NK-92 treated with Interleukin-12 subunit alpha and Interleukin-12 subunit beta, amount 100 ng/mL, for 24 hours (cell line): ENCODE measurements around the gene PRKCE.

Source experiments
- DNase-seq: peaks from one replicate; lab custom pipeline; 2025; lab: John Stamatoyannopoulos, UW

The PRKCE gene

DNA sequence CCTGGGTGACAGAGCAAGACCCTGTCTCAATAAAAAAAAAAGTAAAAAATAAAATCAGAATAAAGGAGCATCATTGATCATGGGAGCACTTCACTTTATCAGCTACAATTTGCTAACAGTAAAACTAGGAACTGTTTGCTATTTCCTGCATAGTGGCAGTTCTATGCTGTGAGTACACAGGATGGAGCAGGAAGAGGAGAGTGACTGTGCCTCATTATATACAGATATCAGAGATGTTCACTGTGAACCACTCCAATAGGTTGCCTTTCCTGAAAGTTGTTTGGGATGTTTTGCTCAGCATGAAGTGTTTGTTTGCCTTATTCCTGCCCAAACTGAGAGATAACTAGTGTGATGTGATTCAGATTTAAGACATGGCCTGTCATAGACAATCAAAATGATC, 494.4 kb downstream of the PRKCE start:
- DNase-seq: no peak

DNA sequence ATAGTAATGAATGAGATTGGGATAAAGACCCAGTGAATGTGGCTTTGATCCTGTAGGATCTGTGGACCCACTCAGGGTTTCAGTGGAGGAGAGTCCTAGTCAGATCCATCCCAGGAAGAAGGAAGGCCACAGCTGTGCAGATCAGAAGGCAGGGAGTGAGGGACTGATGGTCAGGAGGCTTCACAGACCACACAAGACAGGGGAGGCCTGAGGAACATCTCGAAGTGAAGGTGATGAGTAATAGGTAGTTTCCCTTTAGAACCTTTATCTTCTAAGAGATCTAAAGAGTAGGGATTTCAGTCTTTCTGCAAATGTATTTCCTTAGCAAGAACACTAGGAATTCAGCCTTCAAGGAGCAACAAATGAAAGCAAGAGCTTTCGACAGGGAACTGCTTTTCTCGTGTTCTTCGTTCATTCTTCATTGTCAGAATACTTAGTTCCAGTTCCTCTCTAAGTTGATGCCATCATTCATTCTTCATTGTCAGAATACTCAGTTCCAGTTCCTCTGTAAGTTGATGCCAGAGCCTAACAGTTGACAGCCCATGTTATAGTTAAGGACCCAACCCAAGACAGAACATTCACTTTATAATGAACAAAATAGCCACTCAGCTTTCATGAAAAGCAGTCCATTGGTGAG, 495.5 kb downstream of the PRKCE start:
- no peak for DNase-seq

DNA sequence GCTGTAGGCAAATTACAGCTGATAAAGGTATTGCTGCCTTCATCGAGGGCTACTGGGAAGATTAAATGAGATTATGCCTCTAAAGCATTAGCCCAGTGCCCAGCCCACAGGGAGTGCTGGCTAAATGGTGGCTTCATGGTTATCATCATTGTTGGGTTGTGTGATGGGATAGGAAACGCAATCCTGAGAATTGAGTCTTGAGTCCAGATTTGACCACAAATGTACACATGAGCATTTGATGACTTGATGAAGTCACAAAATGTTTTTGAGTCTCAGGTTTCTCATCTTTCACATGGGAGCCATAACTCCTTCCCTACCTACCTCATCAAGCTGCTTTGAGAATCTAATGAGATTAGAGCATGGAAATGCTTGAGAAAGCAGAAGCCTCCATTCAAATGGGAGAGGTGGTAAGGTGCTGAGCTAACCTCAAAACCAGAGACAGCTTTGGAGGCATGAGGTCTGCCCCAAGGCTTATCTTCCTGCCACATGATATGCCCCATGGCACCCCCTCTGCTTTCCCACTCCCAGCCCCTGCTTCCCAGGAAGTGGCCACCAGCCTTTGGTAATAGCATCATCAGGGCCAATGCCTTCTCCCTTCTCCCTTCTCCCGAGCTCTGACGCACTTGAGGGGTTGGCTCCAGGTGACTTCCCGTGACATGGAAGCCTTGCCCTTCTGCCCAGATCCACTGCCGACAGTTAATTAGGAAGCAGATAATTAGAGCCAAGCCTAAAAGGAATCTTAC, 496.3 kb downstream of the PRKCE start:
- DNase-seq: no peak

DNA sequence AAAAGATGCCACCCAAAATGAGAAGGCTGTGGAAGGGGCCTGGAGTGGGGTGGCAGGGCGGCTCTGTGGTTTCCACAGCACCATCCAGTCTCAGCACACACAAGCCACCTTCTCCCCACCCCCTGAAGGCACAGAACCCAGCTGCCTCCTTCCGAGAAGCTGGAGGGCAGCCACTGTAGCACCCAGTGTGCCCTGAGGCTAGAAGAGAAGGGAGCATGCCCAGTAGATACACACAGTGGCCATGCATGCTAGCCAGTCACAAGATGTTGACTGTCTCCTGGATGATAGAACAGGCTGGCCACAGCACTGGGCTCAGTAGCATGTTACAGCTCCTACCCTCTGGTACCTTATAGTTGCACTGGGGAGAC, 496.9 kb downstream of the PRKCE start:
- no peak for DNase-seq

DNA sequence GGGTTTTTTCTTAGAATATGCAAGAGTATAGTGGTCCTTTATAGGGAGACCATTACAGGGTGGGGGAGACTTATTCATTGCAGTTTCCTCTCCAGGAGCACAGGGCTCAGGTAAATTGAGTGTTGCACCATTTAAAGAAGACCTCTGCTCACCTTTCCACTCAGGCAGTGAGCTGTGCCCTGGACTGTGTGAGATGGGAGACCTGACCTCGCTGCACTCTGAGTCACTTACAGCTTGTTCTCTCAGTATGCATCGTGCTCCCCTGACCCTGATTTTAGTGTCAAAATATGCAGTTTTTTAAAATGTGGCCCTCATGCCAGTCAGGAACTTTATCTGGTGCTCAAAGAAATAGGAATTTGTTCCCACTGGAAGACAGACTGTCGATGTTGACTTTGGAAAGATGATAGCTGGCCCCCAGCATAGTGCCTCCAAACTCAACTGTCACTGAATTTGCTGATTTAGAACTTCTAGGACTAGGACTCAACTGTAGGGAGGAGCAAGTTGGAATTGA, 499.0 kb downstream of the PRKCE start:
- no peak for DNase-seq

DNA sequence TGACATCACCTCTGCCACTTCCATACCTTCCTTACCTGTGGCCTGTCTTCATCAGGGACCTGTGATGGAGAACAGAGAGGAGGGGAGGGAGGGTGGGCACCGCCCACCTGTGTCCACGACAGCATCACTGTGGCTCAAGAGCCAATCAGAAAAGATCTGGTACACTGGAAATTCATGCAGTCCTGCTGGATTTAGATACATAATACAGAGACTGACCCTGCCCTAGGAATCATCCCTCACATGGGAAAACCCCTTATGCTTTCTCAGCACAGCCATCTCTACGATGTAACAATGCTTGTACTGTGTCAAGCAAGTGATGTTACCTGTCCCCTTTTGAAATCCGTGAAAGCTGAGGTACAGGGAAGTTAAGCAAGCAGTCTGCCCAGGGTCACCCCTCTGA, 500.1 kb downstream of the PRKCE start:
- no peak for DNase-seq

DNA sequence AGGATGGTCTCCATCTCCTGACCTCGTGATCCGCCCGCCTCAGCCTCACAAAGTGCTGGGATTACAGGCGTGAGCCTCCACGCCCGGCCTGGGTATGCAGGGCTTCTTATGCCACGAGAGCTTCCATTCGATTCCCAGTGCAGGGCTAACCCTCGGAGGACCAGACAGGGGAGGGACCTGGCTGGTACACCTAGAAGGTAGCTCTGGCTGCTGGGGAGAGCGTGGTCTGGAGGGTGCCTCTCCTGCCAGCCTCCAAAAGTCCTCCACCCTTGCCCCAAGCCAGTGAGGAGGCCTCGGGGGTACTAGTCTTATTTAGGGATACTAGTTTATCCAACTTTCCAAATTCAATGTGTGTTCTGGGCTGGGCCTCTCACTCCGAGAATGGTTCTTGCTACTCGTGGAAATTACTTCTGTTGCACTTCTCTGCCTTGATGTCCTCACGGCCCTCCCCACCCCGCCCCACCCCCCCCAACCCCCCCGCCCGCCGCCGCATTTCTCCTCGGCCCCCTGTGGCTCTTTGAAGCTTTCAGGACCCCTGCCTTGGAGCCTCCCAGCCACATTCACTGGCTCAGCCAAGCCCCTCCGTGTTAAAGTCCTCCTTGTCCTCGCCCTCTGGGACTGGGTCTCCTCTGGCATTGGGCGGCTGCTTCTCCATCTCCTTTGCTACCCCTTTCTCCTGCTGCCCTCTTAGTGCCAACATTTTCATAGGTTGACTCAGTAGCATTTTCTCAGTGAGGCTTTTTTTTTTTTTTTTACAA, 502.7 kb downstream of the PRKCE start:
- DNase-seq: no peak

DNA sequence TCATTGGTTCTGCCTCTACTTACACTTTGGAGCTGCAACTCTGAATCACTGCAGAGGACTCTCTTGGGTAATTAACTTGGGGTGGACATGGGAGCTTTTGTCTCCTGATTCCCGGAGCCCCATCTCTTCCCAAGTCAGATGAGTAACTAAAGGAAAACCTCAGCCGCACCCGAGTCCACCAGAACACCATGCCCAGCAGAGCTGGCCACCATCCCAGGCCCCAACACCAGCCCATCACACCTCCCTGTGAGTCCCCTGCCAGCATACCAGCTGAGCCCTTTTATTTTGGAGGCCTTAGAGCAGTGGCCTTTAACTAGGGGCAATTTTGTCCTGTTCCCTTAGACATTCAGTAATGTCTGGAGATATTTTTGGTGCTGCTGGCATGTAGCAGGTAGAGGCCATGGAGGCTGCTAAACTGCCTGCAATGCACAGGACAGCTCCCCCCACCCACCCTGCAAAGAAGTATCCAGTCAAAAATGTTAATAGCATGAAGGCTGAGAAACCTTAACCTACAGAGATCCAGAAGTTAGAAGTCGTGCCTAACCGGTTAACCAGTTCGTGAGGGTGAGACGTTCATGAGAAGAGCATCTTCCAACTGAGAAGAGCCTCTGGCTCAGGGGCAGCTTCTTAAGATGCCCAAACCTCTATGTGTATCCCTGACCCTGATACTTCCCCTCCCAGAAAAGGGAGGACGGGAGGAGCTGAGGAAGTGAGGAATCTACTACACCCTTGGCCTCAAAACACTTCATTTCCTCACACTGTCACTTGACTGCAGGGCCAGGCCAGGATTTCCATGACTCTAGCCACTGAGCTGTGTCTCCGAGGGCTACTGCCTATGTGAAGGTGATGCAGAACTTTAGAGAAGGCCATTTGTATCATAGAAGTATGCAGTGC, 505.8 kb downstream of the PRKCE start:
- DNase-seq: no peak

DNA sequence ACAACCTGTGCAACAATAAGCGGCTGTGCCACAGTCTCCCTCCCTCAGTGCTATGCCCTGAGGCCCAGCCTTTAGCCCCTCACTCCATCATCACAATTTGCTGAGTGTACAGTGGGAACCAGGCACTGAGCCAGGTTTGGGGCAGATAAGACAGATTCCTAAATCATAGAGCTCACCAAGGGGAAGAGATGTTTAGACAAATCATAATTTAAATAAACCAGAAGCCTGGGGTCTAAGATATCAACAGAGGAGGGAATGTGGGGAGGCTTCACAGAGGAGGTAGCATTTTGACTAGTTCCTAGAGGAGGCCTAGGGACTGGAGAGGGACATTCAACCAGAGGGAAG, 506.5 kb downstream of the PRKCE start:
- no peak for DNase-seq

DNA sequence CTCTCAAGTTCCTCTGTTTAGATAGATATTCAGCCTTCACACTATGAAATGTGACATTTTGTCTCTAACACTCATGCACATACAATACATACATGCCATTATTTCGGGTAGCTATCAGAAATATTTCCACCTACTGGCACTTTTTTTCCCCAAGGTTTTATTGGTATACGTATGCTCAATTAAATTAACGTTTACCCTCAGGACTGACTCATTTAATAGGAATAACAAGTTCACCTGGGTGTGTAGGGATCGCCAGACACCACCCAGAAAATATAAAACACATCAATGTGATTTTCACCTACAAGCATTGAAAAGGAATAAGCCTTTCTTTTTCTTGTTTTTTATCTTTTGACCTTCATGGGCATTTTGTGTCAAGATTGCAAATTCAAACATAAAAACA, 507.2 kb downstream of the PRKCE start:
- no peak for DNase-seq

DNA sequence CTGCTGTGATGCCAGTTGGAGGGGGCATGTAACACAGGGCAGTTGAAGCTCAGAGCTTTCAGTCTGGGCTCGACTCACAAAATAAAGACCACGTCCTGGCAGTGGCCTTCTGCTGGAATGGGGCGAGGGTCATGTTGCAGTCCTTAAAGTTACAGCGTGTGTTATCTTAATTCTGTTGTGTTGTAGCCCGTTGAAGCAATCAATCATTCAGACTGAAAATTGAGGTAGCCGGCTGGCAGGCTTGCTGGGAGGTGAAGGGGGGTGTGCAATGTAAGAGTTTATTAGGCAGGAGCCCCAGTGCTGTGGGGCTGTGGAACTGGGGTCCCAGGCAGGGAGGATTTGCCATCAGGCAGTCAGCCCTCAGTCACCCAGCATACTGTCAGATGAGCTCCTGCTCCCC, 508.9 kb downstream of the PRKCE start:
- DNase-seq: no peak

DNA sequence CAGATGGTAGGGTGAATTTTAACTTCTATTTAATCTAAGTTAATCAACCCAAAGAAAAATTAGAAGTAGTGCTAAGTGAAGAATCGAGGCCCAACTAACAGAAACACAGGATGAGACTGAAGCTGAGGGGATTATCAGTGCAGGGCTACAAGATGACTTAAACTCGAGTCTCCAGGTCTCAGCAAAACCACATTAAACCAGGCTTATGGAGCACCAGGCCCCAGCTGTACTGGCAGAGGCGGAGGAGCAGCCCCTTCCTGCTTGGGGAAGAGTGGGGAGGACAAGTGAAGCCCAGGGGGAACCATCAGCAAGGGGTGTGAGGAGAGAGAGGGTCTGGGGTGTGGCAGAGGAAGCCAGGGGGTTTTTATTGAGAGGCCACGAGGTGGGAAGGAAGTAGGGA, 509.8 kb downstream of the PRKCE start:
- DNase-seq: no peak

DNA sequence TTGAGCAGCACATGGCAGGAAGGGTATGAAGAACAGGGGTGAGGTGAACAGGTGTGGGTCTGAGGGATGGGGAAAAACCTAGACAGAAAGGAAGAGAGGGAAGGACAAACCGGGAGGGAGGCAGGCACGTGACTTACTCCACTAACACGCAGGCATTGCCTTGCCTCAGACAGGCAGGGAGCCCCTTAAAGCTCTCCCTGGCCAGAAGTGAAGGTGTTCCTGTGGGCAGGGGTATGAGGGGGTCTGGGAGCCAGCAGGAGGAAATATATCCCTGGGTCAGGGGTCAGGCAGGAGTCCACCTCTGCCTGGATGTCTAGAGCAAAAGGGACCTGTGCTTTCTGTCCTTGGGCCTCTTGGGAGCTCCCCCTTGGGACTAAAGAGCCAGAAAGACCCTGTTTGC, 510.4 kb downstream of the PRKCE start:
- DNase-seq: no peak

DNA sequence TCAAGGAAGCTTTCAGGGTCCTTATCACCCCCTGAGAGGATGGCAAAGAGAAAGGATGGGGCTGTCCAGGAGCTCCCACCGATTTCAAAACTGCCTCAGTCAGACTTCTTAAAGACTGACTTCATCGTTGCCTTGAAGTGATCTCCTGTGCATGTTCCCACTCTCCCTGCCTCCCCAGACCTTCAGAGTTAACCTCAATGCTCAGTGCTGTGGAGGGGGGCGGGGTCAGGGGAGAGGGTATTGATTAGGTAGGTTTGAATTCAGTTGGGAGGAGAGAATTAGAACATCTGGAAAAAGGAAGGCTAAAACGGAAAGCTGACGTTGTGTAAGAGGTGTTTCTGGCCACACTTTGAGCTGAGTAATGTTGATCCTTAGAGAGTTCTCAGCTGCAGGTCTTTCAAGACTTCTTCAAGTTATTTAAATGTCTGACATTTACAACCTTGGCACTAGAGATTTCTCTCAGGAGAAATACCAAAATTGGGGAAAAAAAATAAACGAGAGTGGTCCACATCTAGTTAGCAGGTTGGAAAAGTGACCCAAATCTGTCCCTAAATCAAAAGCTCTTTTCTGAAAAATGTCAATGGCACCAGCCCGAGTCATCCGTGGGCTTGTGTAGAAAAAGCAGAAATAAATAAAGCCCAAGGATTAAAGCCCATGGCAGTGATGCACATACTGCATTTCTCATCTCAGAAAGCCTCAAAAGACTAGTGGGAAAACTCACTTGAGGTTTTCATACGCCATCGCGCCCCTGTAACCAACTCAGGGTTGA, 511.0 kb downstream of the PRKCE start:
- no peak for DNase-seq

DNA sequence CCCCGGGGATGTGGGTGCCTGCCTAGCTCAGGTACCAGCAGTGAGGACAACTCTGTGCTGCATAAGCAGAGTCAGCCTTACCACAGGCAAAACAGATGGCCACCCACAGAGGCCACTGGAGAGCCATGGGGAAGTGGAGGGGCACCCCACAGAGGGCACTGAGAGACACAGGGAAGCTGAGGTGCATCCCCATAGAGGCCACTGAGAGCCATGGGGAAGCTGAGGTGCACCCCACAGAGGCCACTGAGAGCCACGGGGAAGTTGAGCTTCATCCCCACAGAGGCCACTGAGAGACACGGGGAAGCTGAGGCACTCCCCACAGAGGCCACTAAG, 511.6 kb downstream of the PRKCE start:
- DNase-seq: no peak

DNA sequence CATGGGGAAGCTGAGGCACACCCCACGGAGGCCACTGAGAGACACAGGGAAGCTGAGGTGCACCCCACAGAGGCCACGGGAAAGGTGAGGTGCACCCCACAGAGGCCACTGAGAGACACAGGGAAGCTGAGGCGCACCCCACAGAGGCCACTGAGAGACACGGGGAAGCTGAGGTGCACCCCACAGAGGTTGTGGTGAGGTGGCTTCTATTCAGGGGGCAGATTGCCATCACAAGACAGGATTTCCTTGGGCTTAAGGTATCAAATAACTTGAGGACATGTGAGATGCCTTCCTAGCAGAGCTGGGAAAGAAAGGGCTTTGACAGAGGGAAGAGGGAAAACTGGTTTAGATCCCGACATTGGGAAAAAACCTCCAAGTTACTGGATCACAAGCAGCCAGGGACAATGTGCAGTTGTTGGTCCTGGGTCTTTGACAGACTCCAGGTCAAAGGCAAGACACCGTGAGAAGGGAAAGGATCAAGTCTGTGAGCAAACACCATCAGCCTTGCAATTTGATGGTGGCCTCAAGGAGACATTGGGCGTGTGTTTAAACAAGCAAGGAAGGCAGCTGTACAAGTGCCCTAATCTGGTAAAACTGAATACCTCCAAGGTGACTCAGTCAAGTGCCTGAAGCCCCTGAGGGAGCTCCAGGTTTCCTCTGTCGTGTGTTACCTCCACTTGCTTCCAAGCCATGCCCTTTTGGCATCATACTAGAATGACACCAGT, 512.5 kb downstream of the PRKCE start:
- DNase-seq: no peak

DNA sequence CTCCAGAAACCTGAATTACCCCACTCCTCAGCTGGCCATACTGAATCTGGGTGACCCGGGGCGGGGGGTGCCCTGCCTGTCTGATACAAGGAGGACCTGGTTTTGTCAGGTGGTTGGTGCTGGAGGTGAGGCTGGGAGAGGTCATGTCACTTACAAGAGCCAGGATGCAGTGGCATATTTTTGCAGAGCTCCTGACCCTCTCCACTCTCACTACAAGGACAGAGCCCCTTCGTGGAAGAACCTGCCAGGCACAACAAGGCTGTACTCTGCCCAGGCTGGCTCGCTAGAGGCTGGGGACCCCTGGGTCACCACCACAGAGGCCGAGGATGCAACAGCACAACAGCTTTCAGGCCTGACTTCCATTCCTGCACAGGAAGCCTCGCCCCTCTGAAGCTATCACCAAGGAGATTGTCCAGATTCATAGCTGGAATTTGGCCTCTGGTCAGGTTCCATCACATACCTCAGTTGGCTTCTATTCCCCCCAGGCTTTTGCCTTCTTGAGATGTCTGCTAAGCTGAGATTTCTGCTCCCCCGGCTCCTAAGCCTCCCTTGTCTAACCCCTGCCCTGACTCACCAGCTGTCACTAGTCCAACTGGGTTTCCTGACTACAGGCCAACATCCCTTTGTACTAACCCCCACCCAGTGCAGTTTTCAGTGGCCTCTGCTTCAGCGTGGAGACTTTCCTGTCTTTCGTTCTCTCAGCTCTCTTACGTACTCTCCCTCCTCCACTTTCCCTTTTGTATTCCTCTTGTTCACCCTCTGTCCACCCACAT, 513.2 kb downstream of the PRKCE start:
- no peak for DNase-seq

DNA sequence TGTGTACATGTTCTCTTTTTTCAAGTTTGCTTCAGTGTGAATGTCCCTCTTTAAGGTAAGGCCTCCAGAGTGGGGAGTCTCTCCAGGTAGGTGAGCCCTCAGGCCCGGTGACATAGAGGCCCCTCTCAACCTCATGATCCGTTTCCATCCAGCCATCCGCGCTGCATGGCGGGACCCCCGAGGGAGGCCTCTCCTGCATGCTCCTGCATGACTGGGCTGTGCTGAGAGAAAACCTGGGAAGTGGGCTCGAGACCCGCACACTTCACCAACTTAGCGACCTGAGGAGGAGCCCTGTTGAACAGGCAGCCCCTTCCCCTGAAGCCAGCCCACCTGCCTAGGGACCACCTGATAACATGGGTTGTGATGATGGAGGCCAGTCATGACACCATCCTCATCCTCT, 514.4 kb downstream of the PRKCE start:
- DNase-seq: no peak

DNA sequence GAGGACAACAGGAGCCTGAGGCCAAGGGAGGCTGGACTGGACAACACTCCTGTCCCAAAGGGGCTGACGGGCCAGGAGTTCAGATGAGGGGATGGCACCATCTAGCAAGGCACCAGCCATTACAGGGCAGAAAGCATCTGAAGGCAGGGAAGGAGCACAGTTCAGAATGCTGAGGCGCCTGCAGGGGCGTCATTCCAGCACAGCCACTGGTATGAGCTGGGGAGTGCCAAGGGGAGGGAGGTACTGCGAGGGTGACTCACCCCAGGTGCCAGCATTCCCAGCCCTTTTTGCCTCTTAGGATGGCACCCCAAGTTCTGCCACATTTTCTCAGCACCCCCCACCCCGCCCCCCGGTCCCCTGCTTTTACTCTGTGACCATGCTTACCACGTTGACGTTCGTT, 515.9 kb downstream of the PRKCE start:
- no peak for DNase-seq

DNA sequence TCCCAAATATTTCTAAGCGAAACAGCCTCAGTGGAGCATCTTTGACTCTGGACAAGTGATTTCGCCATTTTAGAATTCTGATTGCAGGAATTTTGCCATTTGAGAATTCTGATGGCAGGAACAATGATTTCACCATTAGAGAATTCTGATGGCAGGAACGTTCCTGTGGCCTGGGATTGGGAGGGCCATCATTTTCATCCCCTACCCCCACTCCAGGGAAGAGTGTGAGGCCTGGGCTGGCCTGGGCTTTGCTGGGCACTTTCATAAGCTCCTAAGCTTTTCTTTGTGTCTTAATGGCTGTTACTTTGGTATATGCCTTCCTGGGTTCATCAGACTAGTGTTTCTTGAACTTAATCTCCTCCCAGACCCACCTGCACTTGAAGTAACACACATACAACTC, 516.4 kb downstream of the PRKCE start:
- DNase-seq: no peak
